GM12878 (cell line): ENCODE results near the gene NPTX1. TPM values are rescaled to one million over a fixed set of nuclear protein-coding genes. Genes with fewer than 3 reads are reported as not detected.

Experiments used
- ATAC-seq: fragments of 200-7000 bp; cut with Tn5 transposase; 3 replicates; pipeline ENCODE4 v1.9.1; 2020; ENCODE audit warnings: mild to moderate bottlenecking, moderate library complexity
- BruUV-seq: library from RNA; stranded (reverse); fragments of 400-500 nt; replicated peaks from 2 replicates; lab custom pipeline; 2021; lab: Mats Ljungman, UMichigan
- CTCF ChIA-PET: fragments of 300-600 bp; sonication (Branson Sonifier 250); formaldehyde crosslinking; extraction: SDS; loops from one replicate; lab custom pipeline; 2021; ENCODE audit warnings: inconsistent platforms; lab: Yijun Ruan, JAX
- POLR2A ChIA-PET: fragments of 350-600 bp; formaldehyde crosslinking; extraction: SDS; loops from one replicate; lab custom pipeline; 2021; ENCODE audit warnings: inconsistent platforms; lab: Charles Lee
- RAD21 ChIA-PET: fragments of 300-600 bp; sonication (Branson Sonifier 250); formaldehyde crosslinking; loops from one replicate; lab custom pipeline; 2023; ENCODE audit warnings: antibody characterized with exemption; ENCODE audit not compliant: unreplicated experiment; lab: Charles Lee
- SMC1A ChIA-PET: fragments of 300-600 bp; sonication (Branson Sonifier 250); formaldehyde crosslinking; loops from one replicate; lab custom pipeline; 2023; ENCODE audit not compliant: unreplicated experiment, uncharacterized antibody; lab: Charles Lee
- DNase-seq: peaks from one replicate; pipeline ENCODE4 v3.0.0-alpha.2; 2011; ENCODE audit warnings: low read depth, low spot score
- FAIRE-seq: peaks from 3 replicates; lab custom pipeline; 2011; peaks lifted over from hg19 to GRCh38; lab: Jason Lieb, UNC
- H2AFZ ChIP-seq: 2 replicates; pipeline ENCODE4 v1.6.0; 2011; ENCODE audit warnings: low read depth, low read length, control low read depth; ENCODE audit not compliant: control insufficient read depth
- H3K27ac ChIP-seq: 2 replicates; pipeline ENCODE4 v1.5.1; 2011; ENCODE audit warnings: control low read depth; ENCODE audit not compliant: control insufficient read depth, insufficient read depth
- H3K27me3 ChIP-seq, 2 experiments: replicated peaks in 1 of 2; 2 replicates each; pipeline versions ENCODE4 v1.6.0 to v1.6.1; 2011; ENCODE audit warnings: low read length in 1 of 2; ENCODE audit not compliant: control insufficient read depth in 2 of 2, insufficient read depth in 2 of 2
- H3K36me3 ChIP-seq, 2 experiments: 2 replicates each; pipeline ENCODE4 v1.5.1; 2011; ENCODE audit warnings: low read length in 1 of 2; ENCODE audit not compliant: control insufficient read depth in 2 of 2, insufficient read depth in 2 of 2
- H3K4me1 ChIP-seq: 2 replicates; pipeline ENCODE4 v1.6.1; 2011; ENCODE audit warnings: mild to moderate bottlenecking, low read length, moderate library complexity, mixed read lengths; ENCODE audit not compliant: control insufficient read depth, insufficient read depth
- H3K4me2 ChIP-seq: 2 replicates; pipeline ENCODE4 v1.6.0; 2011; ENCODE audit warnings: control low read depth; ENCODE audit not compliant: control insufficient read depth, insufficient read depth
- H3K4me3 ChIP-seq: fragments of 200-600 bp; sonication (generic); 2 replicates; pipeline ENCODE4 v1.5.1; 2016
- H3K79me2 ChIP-seq: 2 replicates; pipeline ENCODE4 v1.6.0; 2011; ENCODE audit warnings: low read length; ENCODE audit not compliant: control insufficient read depth, insufficient read depth
- H3K9ac ChIP-seq: 2 replicates; pipeline ENCODE4 v1.8.0; 2011; ENCODE audit warnings: low read length, control low read depth, mixed read lengths; ENCODE audit not compliant: control insufficient read depth, insufficient read depth
- H3K9me3 ChIP-seq: replicated peaks from 3 replicates; pipeline ENCODE4 v1.5.1; 2011; ENCODE audit warnings: mild to moderate bottlenecking, low read length; ENCODE audit not compliant: control insufficient read depth, insufficient read depth
- H4K20me1 ChIP-seq: 2 replicates; pipeline ENCODE4 v1.6.0; 2011; ENCODE audit not compliant: control insufficient read depth, insufficient read depth
- IRF4 ChIP-seq: IDR thresholded peaks from 2 replicates; pipeline ENCODE4 v1.6.1; 2011; ENCODE audit warnings: low read depth, low read length
- JUNB ChIP-seq: IDR thresholded peaks from 2 replicates; pipeline ENCODE4 v1.6.1; 2016; ENCODE audit warnings: antibody characterized with exemption, mild to moderate bottlenecking
- SPI1 ChIP-seq: IDR thresholded peaks from 2 replicates; pipeline ENCODE4 v1.6.1; 2011; ENCODE audit warnings: low read depth, mild to moderate bottlenecking, low read length, moderate library complexity, borderline replicate concordance; ENCODE audit not compliant: insufficient read depth
- WGBS: methylation state at CpG from one replicate; pipeline ENCODE4 v1.1.6; 2016; ENCODE audit warnings: low lambda C conversion rate; ENCODE audit not compliant: insufficient replicate concordance, insufficient coverage; ENCODE audit errors: missing lambda C conversion rate; 5-methylcytosine and 5-hydroxymethylcytosine counted together
- in situ Hi-C: fragments of 300-500 bp; cut with MboI; formaldehyde crosslinking; loops from 9 replicates; pipeline ENCODE4 v1.14.3; 2018; ENCODE audit warnings: mixed read lengths
- intact Hi-C: fragments of 100-400 bp; cut with micrococcal nuclease; formaldehyde crosslinking; loops from one replicate; pipeline ENCODE4 v1.14.2; 2022; ENCODE audit not compliant: unreplicated experiment
- polyA plus RNA-seq, 11 experiments: library from polyadenylated mRNA; depleted of rRNA in 4 of 11; unstranded in 6 of 11; stranded (reverse) in 5 of 11; fragments of >200 nt; fragmentation: Nextera tagmentation in 4 of 11; fragmentation: Illumina TruSeq in 1 of 11; extraction: Ambion mirVana in 4 of 11; extraction: Trizol in 1 of 11; gene quantifications; 1 replicate in 1 of 11; 2 replicates in 10 of 11; pipeline versions ENCODE4 v1.2.1 to v1.2.3, GENCODE V29; 2011 to 2016; ENCODE audit warnings: inconsistent platforms in 2 of 11, missing spikeins in 2 of 11, low read depth in 1 of 11
- total RNA-seq, 4 experiments: library from RNA; depleted of rRNA in 3 of 4; stranded (reverse); fragments of >200 nt in 3 of 4; fragmentation: Illumina TruSeq in 1 of 4; extraction: Trizol in 1 of 4; gene quantifications; 2 replicates each; pipeline versions ENCODE4 v1.2.1 to v1.2.3, GENCODE V29; 2013 to 2021
- TF ChIP-seq, protein P1 (sequence below): fragments of 450-650 bp; formaldehyde crosslinking; IDR thresholded peaks from 2 replicates; pipeline ENCODE4 v1.4.0; 2022; ENCODE audit warnings: mild to moderate bottlenecking, moderate library complexity

The NPTX1 gene
- total and polyA plus RNA-seq, 10 of the 15 experiments (the other 5 are each of a cell fraction or from before 2014, with no cell fraction given), result not detected

DNA sequence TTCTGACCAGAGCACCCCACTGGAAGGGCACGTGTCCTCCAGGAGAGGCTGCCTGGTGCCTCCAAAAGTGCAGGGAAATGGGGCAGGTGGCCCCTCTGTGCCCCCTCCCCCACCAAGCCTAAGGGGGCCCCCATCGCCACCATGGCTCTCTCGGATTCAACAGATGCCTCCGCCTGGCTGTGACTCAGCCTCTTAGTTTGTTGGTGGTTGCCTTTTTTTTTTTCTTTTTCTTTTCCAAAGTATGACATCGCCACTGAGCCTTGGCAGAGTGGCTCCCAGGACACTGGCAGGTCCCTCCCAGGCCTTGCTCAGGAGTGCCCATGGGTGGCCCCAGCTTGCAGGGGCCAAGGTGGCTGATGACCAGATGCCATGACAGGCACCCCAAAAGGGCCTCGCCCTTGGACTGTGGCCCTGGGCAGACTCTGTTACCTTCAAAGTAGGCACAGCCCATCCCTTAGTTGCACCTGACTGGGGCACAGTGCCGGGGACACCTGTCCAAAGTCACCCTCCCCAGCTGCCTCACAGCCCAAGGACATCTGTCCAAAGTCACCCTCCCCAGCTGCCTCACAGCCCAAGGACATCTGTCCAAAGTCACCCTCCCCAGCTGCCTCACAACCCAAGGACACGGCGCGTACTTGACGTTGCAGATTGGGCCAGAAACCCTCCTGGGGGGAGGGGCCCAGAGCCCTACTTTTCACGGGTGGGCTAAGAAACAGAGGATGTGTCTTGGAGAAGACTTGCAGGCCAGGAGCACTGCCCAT, 29.6 kb downstream of the NPTX1 start:
- TF ChIP-seq SPI1, result no peak
- TF ChIP-seq, protein P1, sequence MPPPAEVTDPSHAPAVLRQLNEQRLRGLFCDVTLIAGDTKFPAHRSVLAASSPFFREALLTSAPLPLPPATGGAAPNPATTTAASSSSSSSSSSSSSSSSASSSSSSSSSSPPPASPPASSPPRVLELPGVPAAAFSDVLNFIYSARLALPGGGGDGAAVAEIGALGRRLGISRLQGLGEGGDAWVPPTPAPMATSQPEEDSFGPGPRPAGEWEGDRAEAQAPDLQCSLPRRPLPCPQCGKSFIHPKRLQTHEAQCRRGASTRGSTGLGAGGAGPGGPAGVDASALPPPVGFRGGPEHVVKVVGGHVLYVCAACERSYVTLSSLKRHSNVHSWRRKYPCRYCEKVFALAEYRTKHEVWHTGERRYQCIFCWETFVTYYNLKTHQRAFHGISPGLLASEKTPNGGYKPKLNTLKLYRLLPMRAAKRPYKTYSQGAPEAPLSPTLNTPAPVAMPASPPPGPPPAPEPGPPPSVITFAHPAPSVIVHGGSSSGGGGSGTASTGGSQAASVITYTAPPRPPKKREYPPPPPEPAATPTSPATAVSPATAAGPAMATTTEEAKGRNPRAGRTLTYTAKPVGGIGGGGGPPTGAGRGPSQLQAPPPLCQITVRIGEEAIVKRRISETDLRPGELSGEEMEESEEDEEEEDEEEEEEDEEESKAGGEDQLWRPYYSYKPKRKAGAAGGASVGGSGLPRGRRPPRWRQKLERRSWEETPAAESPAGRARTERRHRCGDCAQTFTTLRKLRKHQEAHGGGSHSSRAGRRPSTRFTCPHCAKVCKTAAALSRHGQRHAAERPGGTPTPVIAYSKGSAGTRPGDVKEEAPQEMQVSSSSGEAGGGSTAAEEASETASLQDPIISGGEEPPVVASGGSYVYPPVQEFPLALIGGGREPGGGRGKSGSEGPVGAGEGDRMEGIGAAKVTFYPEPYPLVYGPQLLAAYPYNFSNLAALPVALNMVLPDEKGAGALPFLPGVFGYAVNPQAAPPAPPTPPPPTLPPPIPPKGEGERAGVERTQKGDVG (CRISPR knock-in tag), result no peak
- Histone ChIP-seq H3K4me2 (no peak overlapping the region), H3K9me3 (no peaks in the 10 kb centered on the region), H3K4me1 (no peaks in the 10 kb centered on the region), H2AFZ (no peak overlapping the region), H3K27me3 (no peaks in the 10 kb centered on the region; a peak in 1 of 4 replicates), H4K20me1 (no peaks in the 10 kb centered on the region), H3K9ac (no peak overlapping the region), H3K27ac (no peak overlapping the region), H3K79me2 (no peaks in the 10 kb centered on the region), H3K4me3 (no peak overlapping the region), H3K36me3 (no peaks in the 10 kb centered on the region)
- no TSS peak for BruUV-seq
- ChIA-PET RAD21 (no interaction called here), CTCF (no interaction called here), SMC1A (no interaction called here), POLR2A (no interaction called here)
- ATAC-seq (no peak), FAIRE-seq (no peak), DNase-seq (no peak)
- in situ Hi-C loops (no loop called here), intact Hi-C loops (no loop called here)
- WGBS, result 36% methylated on average over 12 of the region's 12 CpGs

DNA sequence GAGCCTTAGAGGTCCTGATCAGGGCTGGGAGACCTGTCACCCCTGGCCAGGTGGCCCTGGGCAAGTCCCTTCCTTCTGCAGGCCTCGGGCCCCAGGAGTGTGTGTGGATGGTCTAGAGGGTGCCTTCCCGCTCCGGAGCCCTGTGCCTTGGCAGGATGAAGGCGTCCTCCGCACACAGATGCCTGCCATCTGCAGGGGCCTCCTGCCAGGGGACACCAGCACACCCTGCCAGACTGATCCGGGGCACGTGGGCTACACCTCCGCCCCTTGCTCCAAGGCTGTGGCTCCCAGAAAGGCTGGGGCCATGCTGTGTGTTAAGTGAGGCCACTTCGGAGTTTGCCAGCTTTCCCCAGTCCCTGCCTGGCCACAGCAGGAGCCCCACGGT, 30.7 kb downstream of the NPTX1 start:
- Histone ChIP-seq H2AFZ (no peak overlapping the region), H3K4me1 (no peaks in the 10 kb centered on the region), H3K27me3 (no peaks in the 10 kb centered on the region; a peak in 1 of 4 replicates), H3K9ac (no peak overlapping the region), H3K9me3 (no peaks in the 10 kb centered on the region), H3K79me2 (no peaks in the 10 kb centered on the region), H3K4me3 (no peak overlapping the region), H3K36me3 (no peaks in the 10 kb centered on the region), H3K4me2 (no peak overlapping the region), H3K27ac (no peak overlapping the region), H4K20me1 (no peaks in the 10 kb centered on the region)
- ATAC-seq (no peak), FAIRE-seq (no peak), DNase-seq (no peak)
- in situ Hi-C loops, result no loop called here
- POLR2A ChIA-PET, result no interaction called here
- WGBS, result 20% methylated on average over 10 of the region's 10 CpGs
- intact Hi-C loops, result no loop called here
- RAD21 ChIA-PET, result no interaction called here
- SMC1A ChIA-PET, result no interaction called here
- BruUV-seq, result no TSS peak
- CTCF ChIA-PET, result no interaction called here
- TF ChIP-seq JUNB, result no peak
- no peak for TF ChIP-seq IRF4
- TF ChIP-seq, protein P1 (CRISPR knock-in tag), result no peak
